Nephron (organoid): Measurements from ENCODE around the gene ZFR2.

ENCODE experiments used
- H3K27ac Mint-ChIP-seq, 3 experiments: 2 replicates each; pipeline ENCODE4 v1.8.0; 2020; ENCODE audit warnings: mixed read lengths in 3 of 3, mild to moderate bottlenecking in 2 of 3, moderate library complexity in 1 of 3
- H3K27me3 Mint-ChIP-seq: 2 replicates; pipeline ENCODE4 v1.8.0; 2021; ENCODE audit warnings: low read depth, mild to moderate bottlenecking, moderate library complexity, mixed read lengths
- H3K36me3 Mint-ChIP-seq: 2 replicates; pipeline ENCODE4 v1.8.0; 2020; ENCODE audit warnings: low read depth, mixed read lengths
- H3K4me1 Mint-ChIP-seq: 2 replicates; pipeline ENCODE4 v1.8.0; 2020; ENCODE audit warnings: mixed read lengths
- H3K4me3 Mint-ChIP-seq, 3 experiments: 2 replicates each; pipeline ENCODE4 v1.8.0; 2020; ENCODE audit warnings: mild to moderate bottlenecking in 3 of 3, mixed read lengths in 3 of 3, moderate library complexity in 2 of 3
- H3K9me3 Mint-ChIP-seq: 2 replicates; pipeline ENCODE4 v1.8.0; 2020; ENCODE audit warnings: mixed read lengths
- CTCF ChIP-seq, 3 experiments: fragments of 200-600 bp; sonication (generic); IDR thresholded peaks; one replicate each; pipeline ENCODE4 v1.5.0; 2021; ENCODE audit warnings: antibody characterized with exemption in 3 of 3; ENCODE audit not compliant: unreplicated experiment in 3 of 3

The ZFR2 gene

DNA sequence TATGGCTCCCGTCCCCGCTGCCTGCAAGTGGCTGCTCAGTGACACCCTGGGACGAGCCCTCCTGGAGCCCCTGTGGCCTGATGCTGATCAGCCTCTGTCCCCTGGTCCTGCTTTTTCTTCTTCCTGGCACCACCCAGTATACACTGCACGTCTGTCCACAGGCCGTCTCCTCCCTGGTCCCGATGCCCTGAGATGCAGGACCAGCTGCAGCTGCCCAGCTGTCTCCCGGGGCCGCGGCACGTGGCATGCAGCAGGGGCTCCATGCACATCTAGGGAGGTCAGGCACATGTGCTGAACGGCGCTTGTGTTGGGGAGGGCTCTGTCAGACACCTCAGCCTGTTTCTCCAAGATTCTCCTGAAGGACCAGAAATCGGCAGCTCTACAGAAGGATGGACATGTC lies 30.2 kb downstream of the ZFR2 start:
- H3K4me3 Mint-ChIP-seq: no peak overlapping the region
- no peaks in the 10 kb centered on the region for H3K9me3 Mint-ChIP-seq
- no peak for TF ChIP-seq CTCF (IDR thresholded peaks at IDR 0.05; ENCODE audit: unreplicated experiment in 3 of 3)
- no peaks in the 10 kb centered on the region for H3K36me3 Mint-ChIP-seq
- peaks cover 16% of the 10 kb centered on the region for H3K27me3 Mint-ChIP-seq
- H3K4me1 Mint-ChIP-seq: no peaks in the 10 kb centered on the region
- H3K27ac Mint-ChIP-seq: no peak overlapping the region

GRCh38 chr19:3837922-3838321 lies 30.9 kb downstream of the ZFR2 start:
- no peaks in the 10 kb centered on the region for H3K36me3 Mint-ChIP-seq
- no peaks in the 10 kb centered on the region for H3K9me3 Mint-ChIP-seq
- no peak for TF ChIP-seq CTCF (IDR thresholded peaks at IDR 0.05; ENCODE audit: unreplicated experiment in 3 of 3)
- no peaks in the 10 kb centered on the region for H3K4me1 Mint-ChIP-seq
- peaks cover 16% of the 10 kb centered on the region for H3K27me3 Mint-ChIP-seq
- H3K4me3 Mint-ChIP-seq: no peak overlapping the region
- H3K27ac Mint-ChIP-seq: no peak overlapping the region

- H3K4me1 Mint-ChIP-seq: no peaks in the 10 kb centered on the region
- no peaks in the 10 kb centered on the region for H3K9me3 Mint-ChIP-seq
- H3K27me3 Mint-ChIP-seq: peaks cover 16% of the 10 kb centered on the region
- H3K4me3 Mint-ChIP-seq: no peak overlapping the region
- no peak for TF ChIP-seq CTCF (IDR thresholded peaks at IDR 0.05; ENCODE audit: unreplicated experiment in 3 of 3)
- no peak overlapping the region for H3K27ac Mint-ChIP-seq
- H3K36me3 Mint-ChIP-seq: no peaks in the 10 kb centered on the region
Observed at GRCh38 chr19:3837332-3837731, 31.5 kb downstream of the ZFR2 start.

DNA sequence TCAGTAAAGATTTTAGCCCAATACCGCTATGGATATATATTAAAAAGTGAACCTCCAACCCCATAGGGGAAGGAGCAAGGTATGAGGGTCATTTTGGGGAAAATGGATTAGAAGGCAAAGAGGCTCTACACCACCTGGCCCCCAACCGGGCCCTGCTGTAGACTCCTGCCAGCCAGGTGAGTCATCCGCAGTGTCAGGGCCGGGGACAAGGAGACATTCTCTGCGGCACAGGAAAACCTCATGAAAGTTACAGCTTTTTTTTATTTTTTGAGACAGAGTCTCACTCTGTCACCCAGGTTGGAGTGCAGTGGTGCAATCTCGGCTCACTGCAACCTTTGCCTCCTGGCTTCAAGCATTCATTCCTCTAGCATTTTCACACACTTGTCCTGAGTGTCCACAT lies 32.0 kb downstream of the ZFR2 start:
- H3K36me3 Mint-ChIP-seq: no peaks in the 10 kb centered on the region
- no peak for TF ChIP-seq CTCF (IDR thresholded peaks at IDR 0.05; ENCODE audit: unreplicated experiment in 3 of 3)
- H3K9me3 Mint-ChIP-seq: no peaks in the 10 kb centered on the region
- no peak overlapping the region for H3K27ac Mint-ChIP-seq
- H3K4me3 Mint-ChIP-seq: no peak overlapping the region
- peaks cover 16% of the 10 kb centered on the region for H3K27me3 Mint-ChIP-seq
- H3K4me1 Mint-ChIP-seq: no peaks in the 10 kb centered on the region

GRCh38 chr19:3835055-3835435 lies 33.8 kb downstream of the ZFR2 start:
- no peak for TF ChIP-seq CTCF (IDR thresholded peaks at IDR 0.05; ENCODE audit: unreplicated experiment in 3 of 3)
- Mint-ChIP-seq H3K4me1 (peaks cover 5% of the 10 kb centered on the region), H3K4me3 (no peak overlapping the region), H3K9me3 (no peaks in the 10 kb centered on the region), H3K27me3 (peaks cover 12% of the 10 kb centered on the region), H3K36me3 (no peaks in the 10 kb centered on the region), H3K27ac (no peak overlapping the region)

GRCh38 chr19:3834349-3835054 lies 34.3 kb downstream of the ZFR2 start:
- Mint-ChIP-seq H3K36me3 (no peaks in the 10 kb centered on the region), H3K27me3 (peaks cover 12% of the 10 kb centered on the region), H3K27ac (no peak overlapping the region), H3K9me3 (no peaks in the 10 kb centered on the region), H3K4me3 (no peak overlapping the region), H3K4me1 (peaks cover 5% of the 10 kb centered on the region)
- TF ChIP-seq CTCF (IDR thresholded peaks at IDR 0.05; ENCODE audit: unreplicated experiment in 3 of 3): no peak
